SK-N-SH (cell line): Measurements from ENCODE around the gene ZIK1. TPM values are rescaled to one million over a fixed set of nuclear protein-coding genes. Genes with fewer than 3 reads are reported as not detected.

Experiments used
- CTCF ChIA-PET: fragments of 300-600, 350-600 bp; formaldehyde crosslinking; extraction: SDS; loops from one replicate; lab custom pipeline; 2021; lab: Yijun Ruan, JAX
- POLR2A ChIA-PET: fragments of 350-600 bp; sonication (Branson Sonifier 250); formaldehyde crosslinking; extraction: SDS; loops from one replicate; lab custom pipeline; 2020; ENCODE audit warnings: antibody characterized with exemption, inconsistent platforms; lab: Yijun Ruan, JAX
- DNase-seq: peaks from one replicate; pipeline ENCODE4 v3.0.0; 2012
- H2AFZ ChIP-seq: fragments of 200-600 bp; sonication (generic); 2 replicates; pipeline ENCODE4 v1.8.1; 2016; ENCODE audit warnings: antibody characterized with exemption, mild to moderate bottlenecking, low read depth
- H3F3A ChIP-seq: fragments of 200-600 bp; sonication (generic); replicated peaks from 2 replicates; pipeline ENCODE3; 2016; ENCODE audit warnings: antibody characterized with exemption, mild to moderate bottlenecking; ENCODE audit not compliant: insufficient read depth
- H3K27ac ChIP-seq, 2 experiments: fragments of 200-500 bp in 1 of 2; fragments of 200-600 bp in 1 of 2; sonication (Bioruptor generic) in 1 of 2; sonication (generic), shearing (Covaris generic) in 1 of 2; 2 replicates each; pipeline versions ENCODE4 v1.5.1 to v1.6.1; 2014 to 2016; ENCODE audit warnings: low read depth in 2 of 2, inconsistent platforms in 1 of 2, low read length in 1 of 2, mild to moderate bottlenecking in 1 of 2, mixed read lengths in 1 of 2
- H3K27me3 ChIP-seq: fragments of 200-600 bp; sonication (generic), shearing (Covaris generic); 2 replicates; pipeline ENCODE4 v1.6.1; 2016; ENCODE audit warnings: mixed run types; ENCODE audit not compliant: insufficient read depth
- H3K36me3 ChIP-seq, 2 experiments: fragments of 200-500 bp in 1 of 2; fragments of 200-600 bp in 1 of 2; sonication (Bioruptor generic) in 1 of 2; sonication (generic) in 1 of 2; replicated peaks in 1 of 2; 2 replicates each; pipeline versions ENCODE3 to v1.5.1; 2014 to 2016; ENCODE audit warnings: low read length in 1 of 2, mild to moderate bottlenecking in 1 of 2; ENCODE audit not compliant: insufficient read depth in 2 of 2, control insufficient read depth in 1 of 2
- H3K4me1 ChIP-seq, 2 experiments: fragments of 200-500 bp in 1 of 2; fragments of 200-600 bp in 1 of 2; sonication (Bioruptor generic) in 1 of 2; sonication (generic), shearing (Covaris generic) in 1 of 2; 2 replicates each; pipeline versions ENCODE4 v1.5.1 to v1.6.1; 2014 to 2016; ENCODE audit warnings: low read depth in 1 of 2, low read length in 1 of 2, mixed run types in 1 of 2; ENCODE audit not compliant: insufficient read depth in 2 of 2, control insufficient read depth in 1 of 2
- H3K4me2 ChIP-seq: fragments of 200-600 bp; sonication (generic), shearing (Covaris generic); 2 replicates; pipeline ENCODE4 v1.6.1; 2017; ENCODE audit warnings: mixed run types
- H3K4me3 ChIP-seq, 2 experiments: fragments of 200-500 bp in 1 of 2; fragments of 200-600 bp in 1 of 2; sonication (Bioruptor generic) in 1 of 2; sonication (generic), shearing (Covaris generic) in 1 of 2; 2 replicates each; pipeline versions ENCODE4 v1.5.1 to v1.8.1; 2014 to 2016; ENCODE audit warnings: low read depth in 2 of 2, inconsistent platforms in 1 of 2, low read length in 1 of 2, mild to moderate bottlenecking in 1 of 2, mixed read lengths in 1 of 2, moderate library complexity in 1 of 2
- H3K79me2 ChIP-seq: fragments of 200-600 bp; sonication (generic); 2 replicates; pipeline ENCODE4 v1.8.1; 2017; ENCODE audit warnings: mild to moderate bottlenecking; ENCODE audit not compliant: insufficient read depth
- H3K9ac ChIP-seq: fragments of 200-600 bp; sonication (generic); 2 replicates; pipeline ENCODE4 v1.6.1; 2017; ENCODE audit warnings: mixed run types
- H3K9me2 ChIP-seq: fragments of 200-600 bp; sonication (generic); 2 replicates; pipeline ENCODE4 v1.6.1; 2017; ENCODE audit warnings: mixed run types
- H3K9me3 ChIP-seq: fragments of 200-600 bp; sonication (generic); 2 replicates; pipeline ENCODE4 v1.6.1; 2017; ENCODE audit warnings: mixed run types, mild to moderate bottlenecking, moderate library complexity
- H4K20me1 ChIP-seq: fragments of 200-600 bp; sonication (generic); 2 replicates; pipeline ENCODE4 v1.6.1; 2017; ENCODE audit warnings: mild to moderate bottlenecking, mixed run types; ENCODE audit not compliant: insufficient read depth
- CHD2 ChIP-seq: fragments of 150-350 bp; IDR thresholded peaks from 2 replicates; pipeline ENCODE4 v1.6.1; 2018; ENCODE audit warnings: low read length; ENCODE audit not compliant: partially characterized antibody
- EZH2phosphoT487 ChIP-seq: fragments of 200-600 bp; sonication (generic); IDR thresholded peaks from 2 replicates; pipeline ENCODE4 v1.6.1; 2017; ENCODE audit warnings: low read depth, mixed run types, mild to moderate bottlenecking, antibody characterized with exemption, moderate library complexity, borderline replicate concordance
- FOXM1 ChIP-seq: IDR thresholded peaks from 2 replicates; pipeline ENCODE4 v1.4.0; 2012; ENCODE audit warnings: low read depth, mild to moderate bottlenecking
- JUND ChIP-seq: IDR thresholded peaks from 2 replicates; pipeline ENCODE4 v1.4.0; 2012
- MXI1 ChIP-seq: IDR thresholded peaks from 2 replicates; pipeline ENCODE4 v1.6.1; 2012; ENCODE audit warnings: mild to moderate bottlenecking, low read depth, low read length, improper control_type of control experiment
- NFIC ChIP-seq: IDR thresholded peaks from 2 replicates; pipeline ENCODE4 v1.4.0; 2012; ENCODE audit warnings: borderline replicate concordance
- POLR2AphosphoS5 ChIP-seq: IDR thresholded peaks from 2 replicates; pipeline ENCODE4 v1.6.1; 2012; ENCODE audit warnings: low read depth, low read length
- RCOR1 ChIP-seq: fragments of 150-350 bp; IDR thresholded peaks from 2 replicates; pipeline ENCODE4 v1.6.1; 2017; ENCODE audit warnings: antibody characterized with exemption, low read length
- RFX5 ChIP-seq: IDR thresholded peaks from 2 replicates; pipeline ENCODE4 v1.6.1; 2012; ENCODE audit warnings: mild to moderate bottlenecking, improper control_type of control experiment, low read length
- SIN3A ChIP-seq: IDR thresholded peaks from 2 replicates; pipeline ENCODE4 v1.6.1; 2012; ENCODE audit warnings: low read depth, mild to moderate bottlenecking, low read length, moderate library complexity, borderline replicate concordance
- SMC3 ChIP-seq: IDR thresholded peaks from 2 replicates; pipeline ENCODE4 v1.6.1; 2012; ENCODE audit warnings: low read depth, low read length, improper control_type of control experiment
- TCF12 ChIP-seq: IDR thresholded peaks from 2 replicates; pipeline ENCODE4 v1.4.0; 2012
- WGBS: methylation state at CpG from one replicate; pipeline ENCODE4 v1.1.6; 2017; ENCODE audit warnings: low lambda C conversion rate; 5-methylcytosine and 5-hydroxymethylcytosine counted together
- polyA plus RNA-seq, 3 experiments: library from polyadenylated mRNA; depleted of rRNA; stranded (reverse); fragments of >200 nt; gene quantifications; 2 replicates each; pipeline ENCODE4 v1.2.3, GENCODE V29; 2012
- TF ChIP-seq, protein P1 (sequence below): IDR thresholded peaks from 2 replicates; pipeline ENCODE4 v1.6.1; 2012; ENCODE audit warnings: mild to moderate bottlenecking, low read depth, low read length, moderate library complexity
- TF ChIP-seq, protein P2 (sequence below): fragments of 150-350 bp; IDR thresholded peaks from 2 replicates; pipeline ENCODE4 v1.6.1; 2016; ENCODE audit warnings: mild to moderate bottlenecking, low read depth, low read length
- TF ChIP-seq, protein P3 (sequence below): IDR thresholded peaks from 2 replicates; pipeline ENCODE4 v1.4.0; 2012; ENCODE audit warnings: low read depth
- TF ChIP-seq, protein P4 (sequence below): fragments of 200-600 bp; sonication (generic); IDR thresholded peaks from 2 replicates; pipeline ENCODE4 v1.6.1; 2017; ENCODE audit warnings: antibody characterized with exemption, mild to moderate bottlenecking, moderate library complexity
- TF ChIP-seq, protein P5 (sequence below): IDR thresholded peaks from 2 replicates; pipeline ENCODE4; 2012

ZIK1 gene
- polyA plus RNA-seq, 1 of the 3 experiments (the other 2 are of a cell fraction) = 2.1 TPM

DNA sequence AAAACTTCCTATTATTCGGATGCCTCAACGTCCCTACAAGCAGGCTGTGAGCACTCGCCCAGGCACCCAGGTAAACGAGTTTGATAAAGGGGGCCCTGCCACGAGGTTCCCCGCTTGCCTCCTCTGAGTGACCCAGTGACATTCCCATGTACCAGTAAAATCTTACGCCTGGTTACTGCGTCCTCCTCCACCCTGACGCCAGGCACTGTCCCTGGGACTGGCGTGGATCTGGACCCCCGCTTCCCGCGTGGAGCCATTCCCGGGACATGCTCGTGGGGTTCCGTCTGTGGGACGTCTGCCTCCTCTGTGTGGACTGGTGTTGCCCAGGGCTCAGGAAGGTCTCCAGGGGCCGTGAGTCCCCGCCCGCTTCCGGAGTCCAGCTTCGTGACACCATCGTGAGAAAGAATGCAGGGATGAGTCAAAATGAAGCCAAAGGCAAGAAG, 23.9 kb upstream of the ZIK1 start (continued):
- TF ChIP-seq RFX5 = no peak
- no peak for TF ChIP-seq RCOR1
- TF ChIP-seq TCF12 = no peak
- TF ChIP-seq CHD2 = no peak

DNA sequence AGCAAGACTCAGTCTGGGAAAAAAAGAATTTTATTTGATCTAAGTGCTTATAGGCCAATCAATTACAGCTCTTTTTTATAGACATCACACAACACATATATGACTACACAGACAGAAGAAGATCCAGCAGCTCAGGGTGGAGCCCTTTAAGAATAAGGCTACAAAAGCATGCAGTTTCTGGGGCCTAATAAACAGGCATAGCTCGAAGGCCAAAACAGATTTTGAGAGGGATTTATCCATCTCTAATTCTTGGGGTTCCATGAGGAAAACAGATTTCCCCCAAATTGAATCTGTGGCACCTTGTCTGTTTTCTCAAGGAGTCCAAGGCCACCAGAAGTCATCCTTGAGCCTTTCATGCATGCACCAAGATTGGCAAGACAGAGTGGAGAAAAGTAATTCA, 20.4 kb upstream of the ZIK1 start:
- Histone ChIP-seq H3K4me2 (no peak overlapping the region), H3K9ac (no peak overlapping the region), H3K36me3 (no peaks in the 10 kb centered on the region), H3K9me2 (no peaks in the 10 kb centered on the region), H3F3A (peaks cover 6% of the 10 kb centered on the region), H3K4me3 (no peak overlapping the region), H3K27ac (no peak overlapping the region), H2AFZ (no peak overlapping the region), H4K20me1 (no peaks in the 10 kb centered on the region), H3K9me3 (peaks cover 26% of the 10 kb centered on the region; the same call in 1 of the 2 replicates), H3K4me1 (peaks cover 0 to under 1% of the 10 kb centered on the region in 2 experiments; a peak in 2 of 4 replicates), H3K79me2 (peaks cover 10% of the 10 kb centered on the region), H3K27me3 (no peaks in the 10 kb centered on the region)
- no peak for DNase-seq
- POLR2A ChIA-PET = no interaction called here
- TF ChIP-seq, protein P1, sequence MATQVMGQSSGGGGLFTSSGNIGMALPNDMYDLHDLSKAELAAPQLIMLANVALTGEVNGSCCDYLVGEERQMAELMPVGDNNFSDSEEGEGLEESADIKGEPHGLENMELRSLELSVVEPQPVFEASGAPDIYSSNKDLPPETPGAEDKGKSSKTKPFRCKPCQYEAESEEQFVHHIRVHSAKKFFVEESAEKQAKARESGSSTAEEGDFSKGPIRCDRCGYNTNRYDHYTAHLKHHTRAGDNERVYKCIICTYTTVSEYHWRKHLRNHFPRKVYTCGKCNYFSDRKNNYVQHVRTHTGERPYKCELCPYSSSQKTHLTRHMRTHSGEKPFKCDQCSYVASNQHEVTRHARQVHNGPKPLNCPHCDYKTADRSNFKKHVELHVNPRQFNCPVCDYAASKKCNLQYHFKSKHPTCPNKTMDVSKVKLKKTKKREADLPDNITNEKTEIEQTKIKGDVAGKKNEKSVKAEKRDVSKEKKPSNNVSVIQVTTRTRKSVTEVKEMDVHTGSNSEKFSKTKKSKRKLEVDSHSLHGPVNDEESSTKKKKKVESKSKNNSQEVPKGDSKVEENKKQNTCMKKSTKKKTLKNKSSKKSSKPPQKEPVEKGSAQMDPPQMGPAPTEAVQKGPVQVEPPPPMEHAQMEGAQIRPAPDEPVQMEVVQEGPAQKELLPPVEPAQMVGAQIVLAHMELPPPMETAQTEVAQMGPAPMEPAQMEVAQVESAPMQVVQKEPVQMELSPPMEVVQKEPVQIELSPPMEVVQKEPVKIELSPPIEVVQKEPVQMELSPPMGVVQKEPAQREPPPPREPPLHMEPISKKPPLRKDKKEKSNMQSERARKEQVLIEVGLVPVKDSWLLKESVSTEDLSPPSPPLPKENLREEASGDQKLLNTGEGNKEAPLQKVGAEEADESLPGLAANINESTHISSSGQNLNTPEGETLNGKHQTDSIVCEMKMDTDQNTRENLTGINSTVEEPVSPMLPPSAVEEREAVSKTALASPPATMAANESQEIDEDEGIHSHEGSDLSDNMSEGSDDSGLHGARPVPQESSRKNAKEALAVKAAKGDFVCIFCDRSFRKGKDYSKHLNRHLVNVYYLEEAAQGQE = no peak
- TF ChIP-seq SMC3 (no peak), MXI1 (no peak), NFIC (no peak)
- 0% methylated on average over 1 of the region's 1 CpG for WGBS
- CTCF ChIA-PET = no interaction called here

DNA sequence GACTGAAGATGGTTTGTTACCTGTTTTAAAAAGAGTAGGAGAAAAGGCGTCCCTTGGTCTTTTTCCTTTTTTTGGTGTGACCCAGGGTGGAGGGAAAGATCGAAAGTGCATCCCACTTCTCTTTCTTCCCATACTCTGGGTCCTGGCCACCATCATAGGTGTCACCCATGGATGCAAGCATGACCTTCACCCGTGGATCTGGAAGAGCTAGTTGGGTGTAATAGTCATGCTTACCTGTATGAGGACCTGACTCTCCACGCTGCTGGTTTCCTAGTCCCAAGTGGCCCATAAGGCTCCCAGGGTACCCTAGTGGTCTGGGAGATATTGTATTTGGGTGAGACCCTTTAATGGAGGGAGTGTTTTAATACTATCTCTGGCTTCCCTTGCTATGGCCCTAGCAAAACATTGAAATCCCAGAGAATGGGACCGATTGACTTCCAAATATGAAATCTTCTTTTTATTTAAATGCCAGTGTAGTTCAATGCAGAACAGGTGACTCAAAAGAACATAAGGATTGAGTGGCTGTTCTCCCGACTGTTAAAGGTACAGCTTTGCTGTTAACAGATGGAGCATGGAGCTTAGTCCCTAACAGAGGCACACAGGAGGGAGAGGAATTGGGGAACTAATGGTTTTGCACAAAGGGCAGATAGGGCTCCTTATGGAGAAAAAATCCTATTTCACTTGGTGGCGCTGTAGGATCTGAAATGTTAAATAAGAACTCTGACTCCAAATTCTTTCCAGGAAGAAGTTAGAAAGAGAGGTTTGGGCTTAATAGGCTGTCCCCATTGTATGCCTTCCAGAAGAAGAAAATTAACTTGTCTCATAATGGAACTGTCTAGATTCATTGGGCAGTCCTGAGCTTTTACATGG, 17.3 kb upstream of the ZIK1 start:
- DNase-seq = no peak
- H3K79me2 ChIP-seq = no peaks in the 10 kb centered on the region
- H3K4me3 ChIP-seq = no peak overlapping the region
- no peak overlapping the region for H3K27ac ChIP-seq
- no peaks in the 10 kb centered on the region for H3K9me2 ChIP-seq
- no peak overlapping the region for H2AFZ ChIP-seq
- POLR2A ChIA-PET = no interaction called here
- H3K9ac ChIP-seq = no peak overlapping the region
- no peak overlapping the region for H3K4me2 ChIP-seq
- H3K36me3 ChIP-seq = peaks cover under 1 to 4% of the 10 kb centered on the region in 2 experiments
- H4K20me1 ChIP-seq = no peaks in the 10 kb centered on the region
- no peaks in the 10 kb centered on the region for H3K27me3 ChIP-seq
- CTCF ChIA-PET = no interaction called here
- H3F3A ChIP-seq = peaks cover 6% of the 10 kb centered on the region
- peaks cover 26% of the 10 kb centered on the region; the same call in 1 of the 2 replicates for H3K9me3 ChIP-seq
- H3K4me1 ChIP-seq = no peaks in the 10 kb centered on the region
- 28% methylated on average over 7 of the region's 7 CpGs for whole genome bisulfite sequencing
- TF ChIP-seq JUND = no peak
- no peak for TF ChIP-seq SIN3A
- TF ChIP-seq FOXM1 = no peak
- TF ChIP-seq, protein P2, sequence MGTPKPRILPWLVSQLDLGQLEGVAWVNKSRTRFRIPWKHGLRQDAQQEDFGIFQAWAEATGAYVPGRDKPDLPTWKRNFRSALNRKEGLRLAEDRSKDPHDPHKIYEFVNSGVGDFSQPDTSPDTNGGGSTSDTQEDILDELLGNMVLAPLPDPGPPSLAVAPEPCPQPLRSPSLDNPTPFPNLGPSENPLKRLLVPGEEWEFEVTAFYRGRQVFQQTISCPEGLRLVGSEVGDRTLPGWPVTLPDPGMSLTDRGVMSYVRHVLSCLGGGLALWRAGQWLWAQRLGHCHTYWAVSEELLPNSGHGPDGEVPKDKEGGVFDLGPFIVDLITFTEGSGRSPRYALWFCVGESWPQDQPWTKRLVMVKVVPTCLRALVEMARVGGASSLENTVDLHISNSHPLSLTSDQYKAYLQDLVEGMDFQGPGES = no peak
- TF ChIP-seq POLR2AphosphoS5 = no peak
- TF ChIP-seq, protein P3, sequence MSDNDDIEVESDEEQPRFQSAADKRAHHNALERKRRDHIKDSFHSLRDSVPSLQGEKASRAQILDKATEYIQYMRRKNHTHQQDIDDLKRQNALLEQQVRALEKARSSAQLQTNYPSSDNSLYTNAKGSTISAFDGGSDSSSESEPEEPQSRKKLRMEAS = no peak
- TF ChIP-seq, protein P4, sequence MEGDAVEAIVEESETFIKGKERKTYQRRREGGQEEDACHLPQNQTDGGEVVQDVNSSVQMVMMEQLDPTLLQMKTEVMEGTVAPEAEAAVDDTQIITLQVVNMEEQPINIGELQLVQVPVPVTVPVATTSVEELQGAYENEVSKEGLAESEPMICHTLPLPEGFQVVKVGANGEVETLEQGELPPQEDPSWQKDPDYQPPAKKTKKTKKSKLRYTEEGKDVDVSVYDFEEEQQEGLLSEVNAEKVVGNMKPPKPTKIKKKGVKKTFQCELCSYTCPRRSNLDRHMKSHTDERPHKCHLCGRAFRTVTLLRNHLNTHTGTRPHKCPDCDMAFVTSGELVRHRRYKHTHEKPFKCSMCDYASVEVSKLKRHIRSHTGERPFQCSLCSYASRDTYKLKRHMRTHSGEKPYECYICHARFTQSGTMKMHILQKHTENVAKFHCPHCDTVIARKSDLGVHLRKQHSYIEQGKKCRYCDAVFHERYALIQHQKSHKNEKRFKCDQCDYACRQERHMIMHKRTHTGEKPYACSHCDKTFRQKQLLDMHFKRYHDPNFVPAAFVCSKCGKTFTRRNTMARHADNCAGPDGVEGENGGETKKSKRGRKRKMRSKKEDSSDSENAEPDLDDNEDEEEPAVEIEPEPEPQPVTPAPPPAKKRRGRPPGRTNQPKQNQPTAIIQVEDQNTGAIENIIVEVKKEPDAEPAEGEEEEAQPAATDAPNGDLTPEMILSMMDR = no peak
- TF ChIP-seq, protein P5, sequence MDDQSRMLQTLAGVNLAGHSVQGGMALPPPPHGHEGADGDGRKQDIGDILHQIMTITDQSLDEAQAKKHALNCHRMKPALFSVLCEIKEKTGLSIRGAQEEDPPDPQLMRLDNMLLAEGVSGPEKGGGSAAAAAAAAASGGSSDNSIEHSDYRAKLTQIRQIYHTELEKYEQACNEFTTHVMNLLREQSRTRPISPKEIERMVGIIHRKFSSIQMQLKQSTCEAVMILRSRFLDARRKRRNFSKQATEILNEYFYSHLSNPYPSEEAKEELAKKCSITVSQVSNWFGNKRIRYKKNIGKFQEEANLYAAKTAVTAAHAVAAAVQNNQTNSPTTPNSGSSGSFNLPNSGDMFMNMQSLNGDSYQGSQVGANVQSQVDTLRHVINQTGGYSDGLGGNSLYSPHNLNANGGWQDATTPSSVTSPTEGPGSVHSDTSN = no peak
- TF ChIP-seq EZH2phosphoT487 = no peak
